Activated T-cell treated with anti-CD3 and anti-CD28 coated beads for 48 hours (primary cell): ENCODE measurements around the gene SEMA5B.

Experiments
- DNase-seq: peaks from one replicate; pipeline ENCODE4 v3.0.0-alpha.2; 2020; ENCODE audit warnings: low read depth

SEMA5B gene

GRCh38 chr3:122923611-122924010 lies 104.0 kb downstream of the SEMA5B start:
- DNase-seq, result no peak

GRCh38 chr3:122921791-122922651 lies 105.5 kb downstream of the SEMA5B start:
- peak; percentile 42 for DNase-seq

- no peak for DNase-seq
These were observed 106.6 kb downstream of the SEMA5B start for GRCh38 chr3:122920986-122921385.

DNA sequence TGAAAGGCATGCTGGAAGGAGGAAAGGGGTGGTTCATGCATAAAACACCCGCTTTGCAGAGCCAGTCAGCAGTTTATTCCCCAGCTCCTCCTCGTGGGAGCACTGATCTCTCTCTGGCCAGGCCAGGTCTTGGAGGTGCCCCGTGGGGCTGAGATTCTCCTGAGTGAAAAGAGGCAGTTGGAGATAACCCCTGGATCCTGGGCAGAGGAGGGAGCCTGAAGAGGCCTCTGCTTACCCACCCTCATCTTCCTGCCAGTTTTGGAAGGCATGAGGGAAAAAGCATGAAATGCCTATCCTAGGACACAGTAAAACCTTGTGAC lies 108.3 kb downstream of the SEMA5B start:
- no peak for DNase-seq

DNA sequence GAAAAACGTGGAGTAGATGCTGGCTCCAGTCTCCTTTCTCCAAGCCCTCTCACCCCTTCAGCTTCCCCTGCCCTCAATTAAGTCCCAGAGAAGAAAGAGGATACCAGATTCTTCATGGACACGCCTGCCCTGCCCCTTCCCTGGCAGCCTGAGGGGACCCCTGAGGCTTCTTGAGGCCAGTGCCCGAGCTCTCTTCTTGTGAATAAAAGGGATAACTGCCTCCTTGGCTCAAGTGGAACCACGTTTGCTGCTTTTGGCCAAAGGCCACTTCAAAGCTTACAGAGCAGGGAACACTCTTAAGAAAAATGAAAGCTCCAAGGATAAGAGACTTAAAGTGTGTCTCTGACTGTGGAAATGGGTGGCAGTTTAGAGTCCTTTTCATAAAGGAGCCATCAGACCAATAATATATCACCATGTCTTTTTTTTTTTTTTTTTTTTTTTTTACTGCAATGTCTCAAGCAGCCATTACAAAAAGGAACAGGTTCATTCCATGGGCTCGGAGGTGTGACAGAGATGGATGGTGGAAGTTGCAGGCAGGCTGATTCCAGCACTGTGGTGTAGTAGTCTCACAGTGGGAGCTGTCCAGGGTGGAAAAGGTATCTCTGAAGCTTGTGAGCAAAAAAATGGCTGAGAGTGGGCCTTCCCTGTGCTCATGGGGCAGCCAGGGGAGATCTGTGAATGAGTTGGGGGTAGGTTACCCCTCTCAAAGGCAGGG lies 108.8 kb downstream of the SEMA5B start:
- DNase-seq, result no peak

DNA sequence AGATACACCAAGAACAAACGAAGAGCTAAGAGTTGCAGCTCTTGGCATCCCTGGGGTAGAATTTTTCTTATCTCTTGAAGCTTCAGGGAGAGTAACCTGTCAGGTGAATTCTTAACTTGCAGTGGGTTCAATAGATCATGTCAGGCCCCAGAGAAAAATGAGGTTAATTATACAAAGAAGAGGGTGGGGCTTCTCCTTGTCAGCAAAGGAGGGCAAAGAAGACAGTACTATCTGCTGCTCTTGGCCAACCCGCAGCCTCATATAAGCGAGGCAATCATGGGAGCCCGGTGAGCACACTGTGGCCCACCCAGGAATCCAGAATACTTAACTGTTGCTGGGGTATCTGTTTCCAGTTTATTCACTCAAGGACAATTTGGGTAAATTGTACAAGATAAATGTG lies 110.2 kb downstream of the SEMA5B start:
- DNase-seq, result no peak

DNA sequence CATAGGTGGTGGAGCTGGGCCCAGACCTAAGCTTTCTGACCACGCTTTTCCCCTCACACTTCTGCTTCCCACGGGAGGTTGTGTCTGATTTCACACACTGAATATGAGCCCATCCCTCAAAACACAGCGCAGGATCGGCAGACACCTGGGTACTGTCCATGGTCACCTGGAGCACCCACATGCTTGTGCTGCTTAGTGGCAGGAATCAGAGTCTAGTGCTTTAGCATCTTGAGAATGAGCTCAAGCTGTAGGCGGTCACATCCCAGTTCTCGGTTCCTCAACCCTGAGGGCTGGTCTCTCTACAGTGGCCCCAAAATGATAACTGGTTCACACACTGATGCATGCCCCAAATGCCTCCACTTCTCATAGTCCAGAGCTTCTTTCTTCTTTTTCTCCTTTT lies 111.0 kb downstream of the SEMA5B start:
- DNase-seq, result no peak

DNA sequence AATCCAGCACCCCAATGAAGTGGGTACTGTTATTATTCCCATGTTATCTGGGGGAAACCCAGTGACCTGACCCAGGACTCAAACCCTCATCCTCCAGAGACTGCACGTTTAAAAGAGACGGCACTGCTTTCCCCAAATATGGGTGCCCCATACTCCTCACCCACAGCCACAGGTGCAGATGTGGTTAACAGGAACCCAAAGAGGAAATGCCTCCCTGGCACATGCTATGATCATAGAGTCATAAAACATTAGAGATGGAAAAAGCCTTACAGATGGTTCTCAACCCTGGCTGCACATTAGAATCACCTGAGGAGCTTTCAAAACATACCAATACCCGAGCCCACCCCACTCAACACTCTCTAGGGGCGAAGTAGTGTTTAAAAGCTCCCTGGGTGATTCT lies 111.5 kb downstream of the SEMA5B start:
- DNase-seq, result no peak

DNA sequence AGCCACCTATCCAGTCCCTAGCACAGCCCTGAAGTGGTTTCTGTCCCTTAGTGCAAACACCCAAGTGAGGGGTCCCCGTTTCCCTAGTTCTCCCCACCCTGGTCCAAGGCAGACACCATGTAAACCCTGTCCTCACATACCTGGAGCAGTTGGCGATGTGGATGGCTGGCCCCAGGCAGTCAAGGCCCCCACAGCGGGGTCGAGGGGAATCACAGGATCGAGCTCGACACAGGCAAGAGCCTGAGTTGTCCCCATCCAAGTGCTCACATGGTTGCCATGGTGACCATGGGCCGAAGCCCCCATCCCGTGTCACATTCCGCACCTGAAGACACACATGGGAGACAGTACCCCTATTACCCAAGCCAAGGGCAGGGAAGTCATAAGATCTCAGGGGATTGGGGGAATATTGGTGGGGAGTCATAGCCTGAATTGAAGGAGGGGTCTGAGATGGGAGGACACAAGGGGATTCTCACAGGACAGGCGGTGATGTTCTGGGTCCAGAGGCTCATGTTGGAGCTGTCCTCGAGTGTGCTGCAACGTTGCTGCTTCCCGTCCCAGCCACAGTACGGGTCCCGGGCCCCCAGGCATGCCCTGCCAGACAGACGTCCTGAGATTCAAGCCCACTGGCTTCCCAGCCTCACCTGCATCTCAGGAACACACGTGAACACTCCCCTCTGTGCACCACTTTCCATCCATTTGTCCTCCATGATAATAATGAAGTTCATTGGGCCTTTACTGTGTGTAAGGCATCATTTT lies 112.1 kb downstream of the SEMA5B start:
- no peak for DNase-seq

DNA sequence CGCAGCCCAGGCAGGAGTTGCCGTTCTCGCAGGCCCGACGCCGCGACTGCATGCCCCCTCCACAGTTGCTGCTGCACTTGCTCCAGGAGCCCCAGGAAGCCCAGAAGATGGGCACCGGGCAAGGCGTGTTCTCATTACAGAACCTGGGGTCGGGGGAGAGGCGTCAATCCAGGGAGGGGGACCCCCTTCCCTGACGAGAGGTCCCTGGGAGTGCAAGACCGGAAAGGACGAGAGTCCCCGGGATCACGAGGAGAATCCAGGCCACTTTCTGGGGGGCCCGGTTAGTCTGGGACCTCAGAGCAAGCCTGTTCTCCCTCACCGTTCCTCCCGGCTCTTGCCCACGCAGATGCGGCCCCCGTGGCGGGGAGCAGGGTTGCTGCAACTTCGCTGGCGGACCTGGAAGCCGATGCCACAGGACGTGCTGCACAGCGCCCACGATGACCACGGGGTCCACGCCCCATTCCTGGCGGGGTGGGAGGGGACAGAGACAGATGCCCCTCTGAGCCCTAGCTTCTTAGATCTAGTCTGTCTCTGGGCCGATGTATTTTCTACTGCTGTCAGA lies 113.9 kb downstream of the SEMA5B start:
- DNase-seq, result no peak

- DNase-seq, result no peak
These were observed 114.6 kb downstream of the SEMA5B start for GRCh38 chr3:122912772-122913538.

- no peak for DNase-seq
These were observed 115.7 kb downstream of the SEMA5B start for GRCh38 chr3:122911901-122912300.

GRCh38 chr3:122908251-122908650 lies 119.3 kb downstream of the SEMA5B start:
- no peak for DNase-seq

- no peak for DNase-seq
These were observed 120.1 kb downstream of the SEMA5B start for GRCh38 chr3:122907471-122907870.

GRCh38 chr3:122903171-122903570 lies 124.4 kb downstream of the SEMA5B start:
- DNase-seq, result no peak

DNA sequence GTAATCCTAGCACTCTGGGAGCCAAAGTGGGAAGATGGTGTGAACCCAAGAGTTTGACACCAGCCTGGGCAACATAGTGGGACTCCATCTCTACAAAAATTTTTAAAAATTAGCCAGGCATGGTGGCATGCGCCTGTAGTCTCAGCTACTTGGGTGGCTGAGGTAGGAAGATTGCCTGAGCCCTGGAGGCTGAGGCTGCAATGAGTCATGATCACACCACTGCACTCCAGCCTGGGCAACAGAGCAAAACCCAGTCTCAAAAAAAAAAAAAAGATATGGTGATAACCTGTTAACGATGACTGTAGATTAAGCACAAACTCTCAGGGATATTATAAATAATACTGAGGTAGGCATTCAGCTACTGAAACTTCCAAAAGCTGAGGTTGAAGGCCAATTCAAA lies 125.2 kb downstream of the SEMA5B start:
- DNase-seq, result no peak

DNA sequence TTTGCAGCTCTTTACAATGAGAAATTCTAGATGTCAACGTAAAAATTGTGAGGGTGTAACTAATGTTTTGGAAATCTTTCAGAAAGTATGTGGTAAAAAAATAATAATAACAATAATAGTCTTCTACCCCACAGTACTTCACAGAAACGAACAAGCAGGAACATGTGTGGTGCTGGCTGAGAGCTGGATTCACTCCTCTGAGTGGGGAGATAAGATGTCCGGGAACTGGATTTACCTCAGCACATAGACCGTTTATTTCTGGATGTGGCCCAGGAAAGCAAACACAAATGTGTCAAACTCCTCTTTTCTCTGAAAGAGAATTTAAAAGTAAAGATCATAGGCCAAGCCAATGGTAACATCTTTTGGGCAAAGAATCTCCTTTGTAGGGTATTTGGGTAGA lies 129.3 kb downstream of the SEMA5B start:
- no peak for DNase-seq

DNA sequence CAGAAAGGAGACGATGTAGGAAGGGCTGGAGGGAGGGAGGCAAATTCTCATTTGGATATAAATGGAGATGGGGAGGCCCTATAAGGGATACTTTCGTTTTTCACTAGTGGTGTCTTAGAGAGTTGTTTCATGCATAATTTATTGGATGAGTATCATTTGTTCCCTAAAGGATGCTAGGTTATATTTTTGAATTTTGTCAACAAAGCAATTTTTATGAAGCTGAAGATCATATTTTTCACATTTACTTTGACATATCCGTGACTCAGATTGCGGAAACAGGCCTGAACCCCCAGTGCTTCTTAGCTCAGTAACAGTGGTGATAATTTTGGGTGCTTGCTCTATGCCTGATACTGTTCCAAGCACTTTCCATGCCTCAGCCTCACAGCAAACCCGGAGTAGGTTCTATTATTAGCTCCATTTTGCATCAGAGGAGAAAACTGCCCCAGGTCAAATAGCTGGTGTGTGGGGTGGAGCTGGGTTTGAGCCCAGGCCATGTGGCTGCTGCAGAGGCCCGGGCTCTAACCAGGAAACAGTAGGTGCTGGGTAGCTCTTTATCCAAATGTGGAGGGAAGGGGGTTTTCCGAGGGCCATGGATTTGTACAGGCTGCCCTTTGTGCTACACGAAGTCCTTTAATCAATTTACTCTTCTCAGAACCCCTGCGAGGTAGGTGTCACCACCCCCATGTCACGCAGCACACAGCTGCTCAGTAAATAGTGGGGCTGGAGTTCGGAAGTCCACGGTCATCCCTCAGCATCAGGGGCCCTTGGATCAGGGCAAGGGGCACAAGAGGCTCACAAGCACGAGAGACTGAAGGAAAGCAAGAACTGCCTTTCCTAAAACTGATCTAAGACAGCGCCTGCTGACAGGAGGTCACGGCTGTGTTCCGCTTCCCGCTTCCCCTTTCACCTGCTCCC lies 133.6 kb downstream of the SEMA5B start:
- DNase-seq, result no peak

DNA sequence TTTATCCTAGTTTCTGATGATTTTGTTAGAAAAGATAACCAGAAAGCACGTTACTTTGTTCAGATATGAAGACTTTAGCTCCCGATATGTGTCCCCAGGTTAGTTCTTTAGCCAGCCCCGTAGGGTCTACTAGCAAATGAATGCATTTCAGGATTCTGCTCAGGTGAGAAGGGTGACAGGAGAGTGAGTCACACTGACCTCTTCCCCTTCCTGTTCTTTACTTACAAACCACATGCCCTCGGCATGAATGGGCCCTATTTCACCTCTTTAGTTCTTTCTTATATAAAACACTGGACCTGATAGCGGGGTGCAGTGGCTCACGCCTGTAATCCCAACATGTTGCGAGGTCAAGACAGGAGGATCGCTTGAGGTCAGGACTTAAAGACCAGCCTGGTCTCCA lies 134.3 kb downstream of the SEMA5B start:
- DNase-seq, result no peak

DNA sequence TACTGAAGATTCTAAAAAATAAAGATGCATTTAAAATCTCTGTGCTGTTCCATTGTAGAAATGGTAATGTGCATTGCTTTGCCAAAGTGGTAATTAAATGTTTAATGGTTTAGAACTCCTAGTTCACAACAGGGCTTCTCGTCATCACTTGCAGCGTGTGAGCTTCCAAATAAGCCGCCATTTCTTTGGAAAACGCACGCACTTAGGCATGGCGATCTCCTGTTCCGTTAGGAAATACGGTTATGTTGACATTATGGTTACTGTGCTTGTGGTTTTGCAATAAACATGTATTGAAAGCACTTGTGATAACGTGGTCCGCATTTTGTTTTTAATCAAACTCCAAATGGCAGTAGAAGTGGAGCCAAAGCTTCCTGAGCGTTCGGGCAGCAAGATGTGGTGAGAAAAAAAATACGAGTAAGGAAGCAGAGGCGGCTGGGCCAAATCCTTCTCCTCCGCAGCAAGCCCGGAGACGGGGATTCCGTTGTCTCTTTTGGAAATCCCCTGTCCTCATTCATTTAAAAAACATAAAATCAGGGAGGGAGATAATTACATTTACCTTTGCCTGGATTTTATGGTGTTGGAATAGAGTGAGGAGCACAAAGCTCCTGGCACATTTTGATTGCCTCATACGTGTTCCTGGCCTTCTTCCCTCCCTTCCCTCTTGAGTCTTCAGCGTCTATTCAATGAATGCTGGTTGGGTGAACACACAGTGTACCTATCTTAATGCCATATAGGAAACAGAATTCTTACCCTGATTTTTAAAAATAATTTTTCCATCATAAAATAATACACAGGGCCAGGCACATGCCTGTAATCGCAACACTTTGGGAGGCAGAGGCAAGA lies 135.2 kb downstream of the SEMA5B start:
- DNase-seq, result no peak
